MG63 (cell line): ENCODE data around the gene RTN4R. TPM values are rescaled to one million over a fixed set of nuclear protein-coding genes. Genes with fewer than 3 reads are reported as not detected.
A peak's percentile ranks its signal among the peaks of the same experiment; 100 is the strongest.
"Not testable (repeated sequence)": the region's sequence is repeated elsewhere in the genome, so short reads cannot be mapped to it uniquely, and the experiment has no call there.

Source experiments
- DNase-seq: peaks from one replicate; pipeline ENCODE4 v3.0.0-alpha.2; 2020
- H3K27me3 ChIP-seq: fragments of 250-450 bp; sonication (Bioruptor Pico); 2 replicates; pipeline ENCODE4 v1.5.1; 2020; ENCODE audit warnings: mild to moderate bottlenecking, moderate library complexity
- H3K36me3 ChIP-seq: fragments of 250-450 bp; sonication (Bioruptor Pico); 2 replicates; pipeline ENCODE4 v1.5.1; 2020; ENCODE audit warnings: mild to moderate bottlenecking, moderate library complexity
- H3K4me3 ChIP-seq: fragments of 250-450 bp; sonication (Bioruptor Pico); 2 replicates; pipeline ENCODE4 v1.5.1; 2020; ENCODE audit warnings: mild to moderate bottlenecking, moderate library complexity
- H3K9me3 ChIP-seq: fragments of 250-450 bp; sonication (Bioruptor Pico); 2 replicates; pipeline ENCODE4 v1.5.1; 2020; ENCODE audit warnings: mild to moderate bottlenecking, moderate library complexity
- total RNA-seq: library from RNA; depleted of rRNA; stranded (reverse); fragments of >200 nt; shearing (Covaris generic); gene quantifications from 2 replicates; pipeline ENCODE4 v1.2.3, GENCODE V29; 2014; ENCODE audit warnings: low replicate concordance

RTN4R gene
- total RNA-seq, 1 experiment from 2014 or later, result 5.7 TPM

- no peaks in the 10 kb centered on the region for H3K36me3 ChIP-seq
- H3K9me3 ChIP-seq, result no peaks in the 10 kb centered on the region
- DNase-seq, result no peak
- no peaks in the 10 kb centered on the region for H3K27me3 ChIP-seq
- H3K4me3 ChIP-seq, result no peak overlapping the region
Measured at GRCh38 chr22:20292673-20293232, 24.6 kb upstream of the RTN4R start.

DNA sequence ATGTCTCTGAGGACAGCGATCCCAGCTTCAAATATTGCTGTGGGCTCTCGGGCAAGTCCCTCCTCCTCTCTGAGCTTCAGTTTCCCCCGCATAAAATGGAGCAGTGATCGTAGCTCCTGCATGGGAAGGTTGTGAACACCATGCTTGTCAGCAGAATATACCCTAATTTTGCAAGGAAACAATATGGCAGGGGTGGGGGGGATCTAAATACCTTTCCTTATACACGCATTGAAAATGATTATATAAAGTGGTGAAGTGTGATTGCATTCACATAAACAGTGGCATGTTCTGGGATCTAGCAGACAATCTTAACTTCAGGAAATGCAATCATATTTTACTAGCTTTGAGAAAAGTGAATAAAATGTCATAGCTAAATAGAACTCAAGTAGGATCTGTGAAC, 24.0 kb upstream of the RTN4R start:
- Histone ChIP-seq H3K4me3 (no peak overlapping the region), H3K36me3 (no peaks in the 10 kb centered on the region), H3K27me3 (no peaks in the 10 kb centered on the region), H3K9me3 (no peaks in the 10 kb centered on the region)
- DNase-seq, result no peak

- Histone ChIP-seq H3K27me3 (no peaks in the 10 kb centered on the region), H3K4me3 (no peak overlapping the region), H3K9me3 (no peaks in the 10 kb centered on the region), H3K36me3 (no peaks in the 10 kb centered on the region)
- no peak for DNase-seq
Measured at GRCh38 chr22:20291604-20292063, 23.5 kb upstream of the RTN4R start.

DNA sequence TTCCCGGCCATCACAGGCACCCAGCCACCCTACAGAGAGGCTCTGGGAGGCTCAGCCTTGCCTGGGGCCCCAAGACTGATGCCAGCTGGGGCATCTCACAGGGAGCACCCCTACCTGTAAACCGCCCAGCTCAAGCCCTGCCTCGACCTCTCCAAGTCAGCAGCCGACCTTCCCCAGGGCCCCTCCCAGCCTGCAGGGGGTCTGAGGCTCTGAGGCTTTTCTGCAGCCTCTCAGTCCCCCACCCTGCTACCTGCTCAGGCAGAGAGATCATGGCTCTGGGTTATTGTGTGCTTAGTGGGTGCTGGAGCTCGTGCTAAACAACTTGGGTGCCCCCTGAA, 23.1 kb upstream of the RTN4R start:
- no peaks in the 10 kb centered on the region for H3K36me3 ChIP-seq
- no peaks in the 10 kb centered on the region for H3K9me3 ChIP-seq
- H3K27me3 ChIP-seq, result no peaks in the 10 kb centered on the region
- no peak for DNase-seq
- H3K4me3 ChIP-seq, result no peak overlapping the region

- Histone ChIP-seq H3K36me3 (no peaks in the 10 kb centered on the region), H3K9me3 (no peaks in the 10 kb centered on the region), H3K27me3 (no peaks in the 10 kb centered on the region), H3K4me3 (no peak overlapping the region)
- DNase-seq, result no peak
Measured at GRCh38 chr22:20290578-20291248, 22.6 kb upstream of the RTN4R start.

- Histone ChIP-seq H3K4me3 (no peak overlapping the region), H3K9me3 (no peaks in the 10 kb centered on the region), H3K36me3 (no peaks in the 10 kb centered on the region), H3K27me3 (no peaks in the 10 kb centered on the region)
- DNase-seq, result no peak
Measured at GRCh38 chr22:20290045-20290392, 21.9 kb upstream of the RTN4R start.

DNA sequence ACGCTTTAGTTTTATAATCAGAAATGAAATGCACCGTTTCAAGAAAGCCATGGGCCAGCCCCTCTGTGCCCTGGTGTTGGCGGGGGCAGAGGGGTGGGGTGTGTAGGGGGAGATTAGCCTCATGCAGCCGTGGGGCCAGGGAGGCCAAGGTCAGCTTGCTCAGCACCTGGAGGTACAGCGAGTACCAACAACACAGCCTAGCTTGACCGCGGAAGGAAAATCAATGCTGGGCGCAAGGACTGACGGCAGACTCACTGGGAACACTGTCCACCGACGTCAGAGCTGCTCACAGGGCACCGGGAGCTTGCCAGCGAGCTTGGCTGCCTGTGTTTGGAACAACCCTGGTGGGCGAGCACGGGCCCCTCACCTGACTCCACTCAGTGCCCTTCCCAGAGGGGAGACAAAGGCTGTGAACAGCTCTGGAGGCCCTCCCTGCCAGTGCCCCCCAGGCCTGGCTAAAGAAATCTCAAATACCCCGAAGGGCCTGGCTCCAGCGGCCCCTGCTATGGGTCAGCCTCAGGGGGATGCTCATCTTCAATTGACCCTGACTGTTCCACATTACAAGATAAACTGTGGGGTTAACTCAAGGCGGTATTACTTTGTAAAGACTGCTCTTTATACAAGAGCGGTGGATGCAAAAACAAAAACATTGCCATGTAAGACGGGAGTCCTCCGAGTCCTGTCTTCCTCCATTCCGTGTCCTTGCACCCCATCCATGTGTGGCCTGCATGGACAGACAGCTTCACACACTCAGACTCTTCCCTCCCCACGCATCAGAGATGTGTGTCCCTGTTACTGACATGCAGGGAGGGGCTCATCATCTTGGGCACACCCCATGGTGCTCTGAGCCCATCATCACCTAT, 21.3 kb upstream of the RTN4R start:
- H3K4me3 ChIP-seq, H3K9me3 ChIP-seq, H3K36me3 ChIP-seq, H3K27me3 ChIP-seq, DNase-seq: not testable (repeated sequence)

- not testable (repeated sequence) for H3K27me3 ChIP-seq, H3K9me3 ChIP-seq, H3K36me3 ChIP-seq, DNase-seq, H3K4me3 ChIP-seq
Measured at GRCh38 chr22:20286784-20287423, 18.8 kb upstream of the RTN4R start.

GRCh38 chr22:20286312-20286660, 18.2 kb upstream of the RTN4R start:
- not testable (repeated sequence) for H3K27me3 ChIP-seq, H3K4me3 ChIP-seq, H3K36me3 ChIP-seq, DNase-seq, H3K9me3 ChIP-seq

GRCh38 chr22:20285473-20286311, 17.6 kb upstream of the RTN4R start:
- DNase-seq, result peak; percentile 51
- not testable (repeated sequence) for H3K9me3 ChIP-seq, H3K36me3 ChIP-seq, H3K27me3 ChIP-seq, H3K4me3 ChIP-seq

DNA sequence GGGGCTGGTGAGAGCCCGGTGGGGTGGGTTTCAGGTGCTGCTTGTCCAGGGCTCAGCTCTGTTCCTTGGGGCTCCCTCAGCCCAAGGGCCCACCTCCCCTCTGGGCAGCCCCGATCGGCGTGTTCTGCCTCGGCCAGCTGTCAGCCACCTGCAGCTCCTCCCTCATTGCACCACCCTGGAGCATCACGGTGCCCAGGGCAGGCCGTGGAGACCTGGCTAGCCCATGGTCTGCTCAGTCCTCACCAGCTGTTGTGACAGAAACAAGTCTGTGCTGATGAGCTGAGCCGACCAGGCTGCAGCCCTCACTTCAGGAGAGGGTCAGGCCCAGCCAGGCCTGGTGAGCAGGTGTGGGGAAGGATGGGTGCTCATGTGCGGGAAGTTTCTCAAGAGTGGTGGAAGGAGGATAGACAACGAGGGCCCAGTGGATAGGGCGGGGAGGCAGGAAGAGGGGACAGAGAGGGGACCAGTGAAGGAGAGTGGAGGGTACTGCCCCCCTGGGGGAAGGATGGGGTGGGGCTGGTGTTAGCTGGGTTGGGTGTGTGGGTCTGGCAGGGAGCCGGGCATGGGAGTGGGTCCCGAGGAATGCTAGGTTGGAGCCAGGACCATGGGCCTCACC, 16.5 kb upstream of the RTN4R start:
- DNase-seq, result no peak
- Histone ChIP-seq H3K27me3 (no peaks in the 10 kb centered on the region), H3K36me3 (no peaks in the 10 kb centered on the region), H3K4me3 (no peak overlapping the region), H3K9me3 (no peaks in the 10 kb centered on the region)

DNA sequence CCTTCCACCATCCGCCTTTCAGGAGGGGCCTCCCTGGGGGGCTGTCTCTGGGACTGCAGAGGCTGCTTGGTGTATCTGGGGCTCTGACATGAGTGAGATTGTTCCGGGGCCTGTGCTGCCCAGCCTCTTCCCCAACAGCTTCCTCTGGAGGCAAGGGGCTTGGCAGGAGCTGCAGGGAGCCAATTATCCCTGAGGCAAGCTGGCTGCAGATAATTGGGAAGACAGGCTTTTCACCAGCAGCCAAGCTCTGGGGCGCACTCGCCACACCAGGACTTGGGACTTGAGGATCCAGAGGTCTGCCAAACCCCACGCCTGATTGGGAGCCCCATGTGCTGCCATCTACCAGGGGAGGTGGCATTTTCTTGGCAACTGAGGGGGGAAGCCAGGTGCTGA, 15.6 kb upstream of the RTN4R start:
- Histone ChIP-seq H3K9me3 (no peaks in the 10 kb centered on the region), H3K4me3 (no peak overlapping the region), H3K27me3 (no peaks in the 10 kb centered on the region), H3K36me3 (no peaks in the 10 kb centered on the region)
- no peak for DNase-seq

GRCh38 chr22:20282901-20283673, 15.0 kb upstream of the RTN4R start:
- Histone ChIP-seq H3K9me3 (no peaks in the 10 kb centered on the region), H3K27me3 (no peaks in the 10 kb centered on the region), H3K4me3 (no peak overlapping the region), H3K36me3 (no peaks in the 10 kb centered on the region)
- DNase-seq, result no peak

GRCh38 chr22:20281891-20282290, 13.8 kb upstream of the RTN4R start:
- Histone ChIP-seq H3K9me3 (no peaks in the 10 kb centered on the region), H3K36me3 (no peaks in the 10 kb centered on the region), H3K4me3 (no peak overlapping the region), H3K27me3 (no peaks in the 10 kb centered on the region)
- DNase-seq, result no peak

- not testable (repeated sequence) for H3K9me3 ChIP-seq, H3K27me3 ChIP-seq, H3K4me3 ChIP-seq, H3K36me3 ChIP-seq, DNase-seq
Measured at GRCh38 chr22:20281473-20281872, 13.4 kb upstream of the RTN4R start.

GRCh38 chr22:20280866-20281265, 12.7 kb upstream of the RTN4R start:
- no peak for DNase-seq
- H3K27me3 ChIP-seq, result no peaks in the 10 kb centered on the region
- H3K9me3 ChIP-seq, result no peaks in the 10 kb centered on the region
- H3K4me3 ChIP-seq, result no peak overlapping the region
- no peaks in the 10 kb centered on the region for H3K36me3 ChIP-seq
